ENCODE data around the gene SBF2.
"Not testable (repeated sequence)": the region's sequence is repeated elsewhere in the genome, so short reads cannot be mapped to it uniquely, and the experiment has no call there.

SBF2 gene

GRCh38 chr11:10021563-10021962 is 272.5 kb downstream of the SBF2 start:
- TF ChIP-seq ZNF274 (IDR thresholded peaks at IDR 0.05; ENCODE audit: low read depth, low read length) = no peak
- no peak overlapping the region for H3K4me3 ChIP-seq (ENCODE audit: low read length)

DNA sequence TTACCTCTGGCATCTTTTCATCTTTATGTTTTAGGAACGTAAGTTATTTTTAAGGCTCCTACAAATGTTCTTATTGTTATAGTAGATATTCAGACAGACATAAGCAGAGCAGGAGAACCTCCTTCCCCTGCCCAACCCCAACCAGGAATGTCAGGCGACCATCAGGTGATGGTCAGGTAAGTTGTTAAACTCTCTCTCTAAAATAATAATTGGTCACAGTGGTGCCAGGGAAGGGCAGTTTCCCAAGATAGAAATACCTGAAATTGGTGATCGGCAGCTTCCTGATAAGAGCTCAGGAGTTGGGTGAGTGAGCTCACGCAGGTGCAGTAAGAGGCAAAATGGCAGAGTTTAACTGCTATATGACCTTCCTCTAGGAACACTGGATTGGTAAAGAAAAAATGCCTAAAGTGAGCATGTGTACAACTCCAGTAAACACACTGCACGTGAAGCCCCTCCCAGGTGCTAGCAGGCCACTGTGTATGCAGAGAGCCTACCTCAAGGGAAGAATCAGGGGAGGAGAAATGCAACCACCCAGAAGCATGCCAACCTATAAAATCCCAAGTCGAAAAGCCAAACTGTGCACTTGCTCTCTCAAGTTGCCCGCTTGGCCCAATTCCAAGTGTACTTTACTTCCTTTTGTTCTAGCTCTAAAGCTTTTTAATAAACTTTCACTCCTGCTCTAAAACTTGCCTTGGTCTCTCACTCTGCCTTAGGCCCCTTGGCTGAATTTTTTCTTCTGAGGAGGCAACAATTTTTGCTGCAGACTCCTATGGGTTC is 273.9 kb downstream of the SBF2 start:
- no peak for TF ChIP-seq ZNF274 (IDR thresholded peaks at IDR 0.05; ENCODE audit: low read depth, low read length)
- no peak overlapping the region for H3K4me3 ChIP-seq (ENCODE audit: low read length)

- no peak for TF ChIP-seq ZNF274 (IDR thresholded peaks at IDR 0.05; ENCODE audit: low read depth, low read length)
- no peak overlapping the region for H3K4me3 ChIP-seq (ENCODE audit: low read length)
Observed at GRCh38 chr11:10017911-10018310, 276.1 kb downstream of the SBF2 start.

- TF ChIP-seq ZNF274 (IDR thresholded peaks at IDR 0.05; ENCODE audit: low read depth, low read length) = no peak
Observed at GRCh38 chr11:10017050-10017449, 277.0 kb downstream of the SBF2 start.

GRCh38 chr11:10012068-10012467 is 282.0 kb downstream of the SBF2 start:
- H3K4me3 ChIP-seq (ENCODE audit: low read length) = no peak overlapping the region
- TF ChIP-seq ZNF274 (IDR thresholded peaks at IDR 0.05; ENCODE audit: low read depth, low read length) = peak; percentile 85

More at GRCh38 chr11:10017050-10017449, 277.0 kb downstream of the SBF2 start:
- H3K4me3 ChIP-seq (ENCODE audit: low read length) = no peak overlapping the region

DNA sequence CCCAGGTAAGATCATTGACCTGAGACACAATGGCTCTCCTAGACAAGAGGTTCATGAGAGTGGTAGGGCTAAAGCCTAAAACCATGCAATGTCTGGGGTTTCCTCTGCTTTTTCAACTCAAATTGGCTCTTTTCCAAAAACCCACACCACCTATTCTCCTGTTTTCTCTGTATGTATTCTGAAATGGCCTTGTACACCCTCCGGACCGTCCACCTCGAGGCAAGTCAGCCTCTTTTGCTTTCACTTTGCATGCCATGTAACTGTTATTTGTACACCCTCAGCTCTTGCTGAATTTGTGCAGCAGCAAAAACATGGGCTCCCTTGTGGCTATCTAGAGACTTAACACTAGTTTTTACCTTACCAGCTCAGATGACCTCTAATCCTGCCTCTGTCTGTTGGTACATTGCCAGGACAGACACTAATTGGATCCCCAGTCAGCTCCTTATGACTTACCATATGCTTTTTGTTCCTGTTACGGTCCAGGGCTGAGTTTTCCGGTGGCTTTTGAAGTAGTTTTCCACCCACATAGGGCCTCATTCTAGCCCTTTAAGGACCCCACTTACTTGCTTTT is 288.0 kb downstream of the SBF2 start:
- no peak overlapping the region for H3K4me3 ChIP-seq (ENCODE audit: low read length)
- no peak for TF ChIP-seq ZNF274 (IDR thresholded peaks at IDR 0.05; ENCODE audit: low read depth, low read length)

DNA sequence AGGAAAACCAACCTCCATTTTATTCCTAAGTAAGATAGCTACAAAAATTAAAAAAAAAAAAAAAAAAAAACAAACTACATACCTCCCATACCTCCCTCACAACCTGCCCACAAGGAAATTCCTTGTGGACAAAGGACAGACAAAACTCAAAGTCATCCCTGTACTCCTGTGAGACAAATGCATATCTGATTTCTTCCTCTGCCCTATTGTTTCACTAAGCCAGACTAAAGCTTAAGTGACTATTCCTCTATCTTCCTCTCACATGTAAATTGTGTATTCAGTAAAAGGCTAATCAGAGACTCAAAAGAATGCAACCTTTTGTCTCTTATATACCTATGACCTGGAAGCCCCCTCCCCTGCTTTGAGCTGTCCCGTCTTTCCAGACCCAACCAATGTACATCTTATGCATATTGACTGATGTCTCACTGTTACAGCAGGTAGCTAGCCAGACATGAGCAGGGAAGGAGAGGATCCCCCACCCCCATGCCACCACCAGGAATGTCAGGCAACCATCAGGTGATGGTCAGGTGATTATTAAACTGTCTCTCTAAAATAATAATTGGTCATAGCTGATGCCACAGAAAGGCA is 289.4 kb downstream of the SBF2 start:
- no peak overlapping the region for H3K4me3 ChIP-seq (ENCODE audit: low read length)
- no peak for TF ChIP-seq ZNF274 (IDR thresholded peaks at IDR 0.05; ENCODE audit: low read depth, low read length)

DNA sequence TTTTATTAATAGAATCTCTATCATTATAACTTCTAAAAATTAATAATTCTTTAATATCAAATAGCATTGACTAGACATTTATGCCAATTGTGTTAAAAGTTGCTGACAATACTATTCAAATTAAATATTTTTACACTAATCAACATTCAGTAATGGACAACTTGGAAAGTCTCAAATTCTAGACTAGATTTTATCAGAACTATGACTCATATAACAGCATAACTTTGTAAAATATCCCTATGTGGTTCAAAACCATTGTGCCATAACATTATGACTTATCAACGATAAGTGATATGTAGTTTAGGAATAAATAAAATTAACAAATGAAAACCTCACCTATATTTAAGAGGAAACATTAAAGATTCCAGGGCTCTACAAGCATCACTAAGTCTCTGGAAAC is 291.8 kb downstream of the SBF2 start:
- no peak for TF ChIP-seq ZNF274 (IDR thresholded peaks at IDR 0.05; ENCODE audit: low read depth, low read length)
- H3K4me3 ChIP-seq (ENCODE audit: low read length) = no peak overlapping the region

DNA sequence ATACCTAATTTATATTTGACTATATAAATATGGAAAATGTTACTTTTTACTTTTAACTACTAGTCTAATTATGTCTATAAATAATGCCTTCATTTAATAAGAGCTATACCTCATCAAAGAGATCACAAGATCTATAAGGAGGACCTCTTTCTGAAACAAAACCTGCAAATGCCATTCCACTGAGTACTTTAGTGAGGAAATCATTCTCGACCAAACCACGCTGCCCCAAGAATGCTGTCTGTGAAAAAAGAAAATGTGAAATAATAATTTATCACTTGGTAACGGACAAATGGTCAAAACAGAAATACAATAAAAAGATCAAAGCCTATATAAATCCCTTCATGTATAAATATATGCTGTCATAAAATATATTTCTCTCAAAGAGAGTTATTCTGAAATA is 301.7 kb downstream of the SBF2 start:
- H3K4me3 ChIP-seq (ENCODE audit: low read length) = no peak overlapping the region
- no peak for TF ChIP-seq ZNF274 (IDR thresholded peaks at IDR 0.05; ENCODE audit: low read depth, low read length)

- TF ChIP-seq ZNF274 (IDR thresholded peaks at IDR 0.05; ENCODE audit: low read depth, low read length) = no peak
- no peak overlapping the region for H3K4me3 ChIP-seq (ENCODE audit: low read length)
Observed at GRCh38 chr11:9990221-9990973, 303.6 kb downstream of the SBF2 start.

DNA sequence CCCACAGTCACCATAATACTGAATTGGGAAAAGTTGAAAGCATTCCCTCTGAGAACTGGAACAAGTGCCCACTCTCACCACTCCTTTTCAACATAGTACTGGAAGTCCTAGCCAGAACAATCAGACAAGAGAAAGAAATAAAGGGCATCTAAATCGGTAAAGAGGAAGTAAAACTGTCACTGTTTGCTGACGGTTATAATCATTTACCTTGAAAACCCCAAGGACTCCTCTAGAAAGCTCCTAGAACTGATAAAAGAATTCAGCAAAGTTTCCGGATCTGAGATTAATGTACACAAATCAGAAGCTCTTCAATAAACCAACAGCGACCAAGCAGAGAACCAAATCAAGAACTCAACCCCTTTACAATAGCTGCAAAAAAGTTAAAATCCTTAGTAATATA is 306.7 kb downstream of the SBF2 start:
- H3K4me3 ChIP-seq (ENCODE audit: low read length) = not testable (repeated sequence)

- H3K4me3 ChIP-seq (ENCODE audit: low read length) = no peak overlapping the region
- TF ChIP-seq ZNF274 (IDR thresholded peaks at IDR 0.05; ENCODE audit: low read depth, low read length) = no peak
Observed at GRCh38 chr11:9982796-9983579, 311.0 kb downstream of the SBF2 start.

DNA sequence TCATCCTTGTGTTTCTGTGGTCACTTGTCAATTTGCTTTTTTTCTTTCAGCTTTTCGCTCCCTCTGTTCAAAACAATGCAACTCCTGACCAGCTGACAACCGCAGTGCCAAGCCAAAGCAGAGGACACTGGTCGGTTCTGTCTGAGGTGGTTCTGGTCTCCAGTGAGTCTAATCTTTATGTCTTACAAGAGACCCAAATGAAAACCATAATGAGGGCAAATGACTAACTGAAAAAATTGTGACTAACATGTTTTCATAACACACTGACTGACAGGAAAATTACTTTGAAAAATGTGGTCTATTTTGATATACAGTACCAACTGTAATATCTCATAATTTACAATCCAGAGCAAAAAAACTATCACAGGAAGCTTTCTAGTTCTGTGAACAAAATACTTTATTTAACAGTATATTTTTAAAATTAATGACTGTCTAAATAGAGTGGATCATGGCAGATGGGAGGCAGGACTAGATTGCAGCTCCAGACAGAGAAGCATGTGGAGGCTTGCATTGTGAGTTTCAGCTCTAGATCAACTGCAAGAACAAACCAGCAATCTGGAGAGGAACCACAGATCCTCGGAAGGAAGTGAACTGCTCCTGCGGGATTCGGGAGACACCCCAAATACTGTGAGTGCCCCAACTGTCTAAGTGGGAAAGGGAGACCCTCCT is 311.8 kb downstream of the SBF2 start:
- TF ChIP-seq ZNF274 (IDR thresholded peaks at IDR 0.05; ENCODE audit: low read depth, low read length) = no peak
- no peak overlapping the region for H3K4me3 ChIP-seq (ENCODE audit: low read length)
